HG03280 (cell line): ENCODE measurements around the gene ALG14.
"Not testable (repeated sequence)": the region's sequence is repeated elsewhere in the genome, so short reads cannot be mapped to it uniquely, and the experiment has no call there.

Source experiments
- ATAC-seq: cut with Tn5 transposase; IDR thresholded peaks from one replicate; pipeline ENCODE4 v1.9.1; 2021; ENCODE audit warnings: mild to moderate bottlenecking, moderate library complexity; ENCODE audit not compliant: unreplicated experiment

The ALG14 gene

DNA sequence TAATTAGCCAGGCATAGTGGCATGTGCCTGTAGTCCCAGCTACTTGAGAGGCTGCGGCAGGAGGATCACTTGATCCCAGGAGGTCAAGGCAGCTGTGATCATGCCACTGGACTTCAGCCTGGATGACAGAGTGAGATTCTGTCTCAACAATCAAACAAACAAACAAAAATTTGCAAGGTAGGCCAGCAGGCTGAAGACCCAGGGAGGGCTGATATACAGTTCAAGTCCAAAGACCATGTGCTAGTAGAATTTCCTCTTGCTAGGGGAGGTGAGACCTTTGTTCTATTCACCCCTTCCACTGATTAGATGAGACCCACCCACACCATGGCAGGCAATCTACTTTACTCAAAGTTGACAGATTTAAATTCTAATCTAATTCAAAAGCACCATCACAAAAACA is 114.7 kb downstream of the ALG14 start:
- no peak for ATAC-seq

- no peak for ATAC-seq
These were observed 116.8 kb downstream of the ALG14 start for GRCh38 chr1:94955767-94956632.

DNA sequence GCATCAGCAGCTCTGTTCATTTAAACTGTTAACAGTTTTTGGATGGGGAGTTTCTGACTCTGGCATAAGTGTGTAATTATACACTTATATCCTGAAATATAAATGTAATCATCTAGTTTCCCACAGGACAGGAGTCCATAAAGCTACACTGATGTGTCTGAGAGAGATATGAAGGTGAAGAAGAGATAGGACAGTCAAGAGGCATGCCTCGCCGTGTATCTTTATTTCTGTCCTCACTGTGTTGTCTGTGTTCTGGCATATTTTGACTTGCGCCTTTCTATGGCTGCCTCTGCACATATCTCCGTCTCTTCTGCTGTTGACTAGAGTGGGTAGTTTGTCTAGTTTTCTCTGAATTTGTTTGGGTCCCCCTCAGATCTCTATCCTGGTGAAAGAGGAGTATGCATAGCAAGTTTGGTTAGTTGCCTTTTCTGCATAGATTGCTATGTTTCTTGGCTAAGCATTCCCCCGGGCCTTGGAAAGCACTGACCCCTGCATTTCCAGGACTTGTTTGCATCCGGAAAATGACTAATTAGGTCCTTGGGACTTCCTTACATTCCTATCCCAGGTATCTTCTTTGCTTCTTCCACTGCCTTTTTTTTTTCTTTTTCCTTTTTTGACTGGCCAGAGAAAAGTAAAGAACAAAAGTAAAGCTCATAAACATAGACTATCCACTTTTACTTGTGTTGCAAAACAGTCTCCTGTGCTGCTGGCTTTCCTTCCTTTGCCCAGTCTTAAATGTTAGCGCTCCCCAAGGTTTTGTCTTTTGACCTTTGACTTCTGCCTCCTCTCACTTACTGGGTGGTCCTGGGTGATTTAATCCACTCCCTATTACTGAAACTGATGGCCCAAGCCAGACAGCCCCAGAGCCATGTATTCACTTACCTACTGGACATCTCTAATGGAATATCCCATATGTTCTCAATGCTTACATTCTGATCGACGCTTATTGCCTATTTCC is 118.2 kb downstream of the ALG14 start:
- ATAC-seq = no peak

DNA sequence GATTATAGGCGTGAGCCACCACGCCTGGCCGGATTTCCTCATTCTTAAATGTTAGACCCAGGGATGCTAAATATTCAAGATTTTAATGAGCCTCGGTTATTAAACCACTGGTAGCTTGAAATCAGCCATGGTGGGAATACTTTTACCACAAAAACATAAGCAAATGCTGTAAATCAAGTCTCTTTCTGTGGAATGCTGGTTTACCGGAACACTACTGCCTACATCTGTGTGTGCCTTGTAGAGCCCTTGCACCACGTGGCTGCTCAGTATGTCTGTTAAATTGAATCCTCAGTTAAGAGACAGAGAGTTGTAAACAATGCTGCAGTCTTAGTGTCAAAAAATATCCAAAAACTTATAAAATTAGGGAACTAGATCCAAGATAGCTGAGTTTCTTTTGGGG is 119.0 kb downstream of the ALG14 start:
- ATAC-seq = no peak

- ATAC-seq = no peak
These were observed 119.6 kb downstream of the ALG14 start for GRCh38 chr1:94953107-94953506.

DNA sequence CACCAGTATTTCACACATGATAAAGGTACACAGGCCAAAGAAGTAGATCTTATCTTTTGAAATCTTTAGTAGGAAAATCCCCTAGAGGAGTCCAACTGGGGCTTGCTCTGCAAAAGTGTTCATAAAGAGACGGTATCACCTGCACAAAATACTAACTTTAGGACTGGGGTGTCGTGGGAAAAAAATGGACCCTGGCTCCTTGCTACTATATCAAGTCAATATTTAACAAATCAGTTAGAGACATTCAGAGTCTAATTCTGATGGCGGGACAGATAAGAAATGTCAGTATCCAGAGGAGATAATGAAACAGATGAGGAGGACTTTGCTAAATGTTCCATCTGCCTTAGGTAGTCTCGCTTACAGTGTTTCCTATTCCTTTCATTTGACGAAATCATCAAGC is 120.2 kb downstream of the ALG14 start:
- ATAC-seq = no peak

DNA sequence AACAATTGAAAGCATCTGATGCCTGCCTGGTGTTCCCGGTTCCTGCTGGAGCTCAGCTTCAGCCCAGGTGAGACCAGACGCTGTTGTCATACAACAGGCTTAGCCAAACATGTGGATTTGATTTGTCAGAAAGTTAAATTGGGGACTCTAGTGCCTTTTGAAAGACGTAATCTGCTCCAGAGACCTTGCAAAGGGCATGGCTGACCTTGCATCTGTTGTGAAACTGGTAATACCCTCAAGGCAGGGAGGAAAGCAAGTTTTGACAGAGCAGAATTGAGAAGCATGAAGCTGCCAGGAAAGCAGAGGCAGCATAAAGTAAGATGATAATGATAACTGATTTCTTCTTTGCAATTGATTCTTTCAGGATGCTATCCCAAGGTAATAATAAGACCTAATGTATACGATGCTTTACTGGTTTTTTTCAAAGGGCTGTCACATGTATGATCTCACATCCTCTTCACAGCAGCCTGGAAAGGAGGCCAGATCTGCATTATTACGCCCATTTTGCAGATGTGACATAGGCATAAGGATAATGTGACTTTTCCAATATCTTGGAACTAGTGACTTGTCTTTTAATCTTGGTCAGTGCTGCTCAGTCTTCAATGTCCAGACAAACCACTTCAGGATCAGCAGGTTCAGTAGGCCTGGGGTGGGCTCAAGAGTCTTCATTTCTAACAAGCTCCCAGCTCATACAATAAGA is 121.1 kb downstream of the ALG14 start:
- ATAC-seq = no peak

DNA sequence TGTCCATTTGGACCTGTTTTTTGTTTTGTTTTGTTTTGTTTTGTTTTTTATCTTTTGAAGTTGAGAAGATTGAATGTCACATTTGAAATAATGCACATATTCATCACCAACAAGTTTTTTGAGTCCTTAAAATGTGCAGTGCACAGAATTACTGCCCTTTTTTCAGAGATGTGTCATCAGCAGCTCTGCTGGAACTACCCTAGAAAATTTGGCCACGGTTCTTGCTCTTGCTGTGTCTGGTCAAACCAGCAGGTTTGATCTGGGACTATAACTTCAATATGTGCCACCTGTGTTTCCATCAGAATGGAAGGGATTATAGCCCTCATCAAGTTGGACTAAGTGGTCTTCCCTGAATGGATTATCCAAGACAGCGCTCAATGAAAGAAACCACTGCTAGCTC is 121.7 kb downstream of the ALG14 start:
- ATAC-seq = no peak

DNA sequence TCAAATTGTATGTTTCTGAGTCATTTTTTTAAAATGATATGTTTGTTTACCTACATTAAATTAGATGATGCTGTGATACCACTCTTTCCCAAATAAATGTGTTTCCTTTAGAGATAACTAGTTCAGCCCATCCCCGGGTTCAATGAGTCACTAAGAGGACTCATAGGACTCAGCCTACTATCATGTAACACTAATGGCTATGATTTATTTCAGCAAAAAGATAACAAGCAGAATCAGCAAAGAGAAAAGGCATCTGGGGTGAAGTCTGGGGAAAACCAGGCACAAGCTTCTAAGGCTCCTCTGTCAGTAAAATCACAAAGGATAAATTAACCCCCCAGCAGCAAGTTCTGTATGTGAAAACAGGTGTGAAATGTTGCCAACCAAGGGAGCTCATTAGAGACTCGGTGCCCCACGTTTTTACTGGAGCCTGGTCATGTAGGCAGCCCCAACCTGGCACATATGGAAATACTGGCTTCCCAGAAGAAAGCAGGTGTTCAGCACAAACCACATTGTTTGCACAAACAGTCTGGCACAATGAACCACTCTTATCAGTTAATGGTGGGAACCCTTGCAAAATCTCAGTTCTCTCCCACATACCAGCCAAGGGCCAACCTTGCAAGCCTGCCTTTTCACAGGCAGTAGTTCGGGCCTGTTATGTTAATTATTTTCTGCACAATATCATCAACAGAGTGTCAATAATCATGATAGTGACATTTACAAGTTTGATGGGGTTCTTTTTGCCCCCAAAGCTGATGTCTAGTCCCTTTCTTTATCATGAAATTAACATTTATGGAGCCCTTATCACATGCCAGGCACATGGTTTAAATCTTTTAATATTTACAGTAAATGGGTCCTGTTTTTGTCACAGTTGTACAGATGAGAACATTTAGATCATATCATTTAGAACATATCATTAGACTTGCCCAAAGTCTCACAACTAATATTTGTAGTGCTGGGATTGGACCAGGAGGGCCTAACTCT is 122.8 kb downstream of the ALG14 start:
- ATAC-seq = no peak

- no peak for ATAC-seq
These were observed 125.3 kb downstream of the ALG14 start for GRCh38 chr1:94947437-94947836.

DNA sequence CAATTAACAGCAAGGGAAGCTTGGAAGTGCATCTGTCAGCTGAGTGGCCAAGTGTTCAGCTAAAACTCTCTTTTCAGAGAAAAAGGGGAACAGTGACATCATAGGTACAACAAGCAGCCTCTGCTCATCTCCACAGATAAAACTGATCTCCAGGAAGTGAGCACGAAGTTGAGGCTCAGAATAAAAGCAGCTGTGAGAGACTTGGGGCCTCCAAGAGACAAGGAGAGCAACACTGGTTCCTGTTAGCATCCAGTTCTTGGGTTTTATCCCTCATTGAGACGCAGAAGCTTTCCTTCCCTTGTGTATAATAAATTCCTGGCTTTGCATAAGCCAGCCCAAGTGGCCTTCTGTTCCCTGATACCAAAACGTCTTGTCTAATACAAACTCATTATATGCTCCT is 125.9 kb downstream of the ALG14 start:
- ATAC-seq = no peak

- ATAC-seq = no peak
These were observed 130.3 kb downstream of the ALG14 start for GRCh38 chr1:94942171-94943128.

DNA sequence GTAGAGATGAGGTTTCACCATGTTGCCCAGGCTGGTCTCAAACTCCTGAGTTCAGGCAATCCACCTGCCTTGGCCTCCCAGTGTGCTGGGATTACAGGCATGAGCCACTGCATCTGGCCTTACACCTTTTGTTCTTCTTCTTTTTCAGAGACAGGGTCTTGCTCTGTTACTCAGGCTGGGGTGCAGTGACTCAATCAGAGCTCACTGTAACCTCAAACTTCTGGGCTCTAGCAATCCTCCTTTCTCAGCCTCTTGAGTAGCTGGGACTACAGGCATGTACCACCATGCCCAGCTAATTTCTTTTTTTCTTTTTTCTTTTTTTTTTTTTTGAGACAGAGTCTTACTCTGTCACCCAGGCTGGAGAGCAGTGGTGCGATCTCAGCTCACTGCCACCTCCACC is 131.3 kb downstream of the ALG14 start:
- not testable (repeated sequence) for ATAC-seq

DNA sequence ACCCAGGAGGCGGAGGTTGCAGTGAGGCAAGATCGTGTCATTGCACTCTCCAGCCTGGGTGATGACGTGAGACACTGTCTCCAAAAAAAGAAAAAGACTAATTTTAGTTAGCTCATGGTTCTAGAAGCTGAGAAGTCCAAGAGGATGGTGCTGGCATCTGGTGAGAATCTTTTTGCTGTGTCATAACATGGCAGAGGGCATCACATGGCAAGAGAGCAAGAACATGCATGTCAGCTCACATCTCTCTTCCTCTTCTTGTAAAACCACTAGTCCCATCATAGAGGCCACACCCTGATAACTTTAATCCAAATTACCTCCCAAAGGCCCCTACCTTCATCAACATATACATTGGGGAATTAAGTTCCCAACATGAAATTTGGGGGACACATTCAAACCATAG is 132.0 kb downstream of the ALG14 start:
- ATAC-seq = no peak

DNA sequence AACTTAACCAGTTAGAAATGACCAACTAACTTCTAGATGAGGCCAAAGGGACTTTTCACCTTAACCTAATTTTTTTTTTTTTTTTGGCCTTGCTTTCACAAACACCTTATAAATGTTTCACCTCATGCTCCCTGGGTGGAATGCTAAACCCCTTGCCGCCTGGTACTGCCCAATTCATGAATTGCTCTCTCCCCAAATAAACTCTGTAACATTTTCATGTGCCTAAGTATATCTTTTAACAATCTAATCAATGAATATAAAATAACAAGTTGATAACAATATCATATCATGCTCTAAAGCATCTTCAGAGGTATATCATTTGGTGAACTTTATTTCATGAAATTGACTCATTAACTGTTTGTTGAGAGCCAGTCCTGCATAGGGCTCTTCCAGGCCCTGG is 134.9 kb downstream of the ALG14 start:
- no peak for ATAC-seq

DNA sequence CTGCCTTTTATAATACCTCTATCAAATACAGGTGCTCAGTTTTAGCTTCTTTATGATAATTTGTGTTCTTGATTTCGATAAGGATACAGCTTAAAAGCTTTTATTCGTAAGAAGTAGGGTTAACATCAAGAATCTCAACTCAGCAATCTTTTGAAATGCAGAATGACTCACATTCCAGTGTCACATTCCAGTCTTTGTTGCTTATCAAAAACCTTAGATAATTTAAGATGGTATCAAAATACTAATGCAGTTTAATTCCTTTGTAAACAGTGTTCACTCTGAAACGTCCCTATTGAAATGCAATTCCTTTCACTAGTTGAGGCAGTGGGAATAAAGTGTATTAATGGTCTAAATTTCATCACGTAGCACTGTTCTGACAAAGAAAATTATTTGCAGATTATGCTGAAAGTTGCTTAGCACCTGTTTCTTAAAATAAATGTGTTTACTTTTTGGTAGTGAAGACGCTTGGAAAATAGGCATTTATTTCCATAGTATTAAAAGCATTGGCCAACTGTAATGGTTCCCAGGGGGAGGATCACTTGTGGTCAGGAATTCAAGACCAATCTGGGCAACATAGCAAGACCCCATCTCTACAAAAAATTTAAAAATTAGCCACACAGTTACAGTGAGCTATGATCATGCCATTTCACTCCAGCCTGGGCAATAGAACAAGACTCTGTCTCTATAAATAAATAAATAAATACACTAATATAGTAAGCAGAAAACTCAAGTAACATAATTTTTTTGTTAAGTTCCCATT is 135.7 kb downstream of the ALG14 start:
- ATAC-seq = no peak

DNA sequence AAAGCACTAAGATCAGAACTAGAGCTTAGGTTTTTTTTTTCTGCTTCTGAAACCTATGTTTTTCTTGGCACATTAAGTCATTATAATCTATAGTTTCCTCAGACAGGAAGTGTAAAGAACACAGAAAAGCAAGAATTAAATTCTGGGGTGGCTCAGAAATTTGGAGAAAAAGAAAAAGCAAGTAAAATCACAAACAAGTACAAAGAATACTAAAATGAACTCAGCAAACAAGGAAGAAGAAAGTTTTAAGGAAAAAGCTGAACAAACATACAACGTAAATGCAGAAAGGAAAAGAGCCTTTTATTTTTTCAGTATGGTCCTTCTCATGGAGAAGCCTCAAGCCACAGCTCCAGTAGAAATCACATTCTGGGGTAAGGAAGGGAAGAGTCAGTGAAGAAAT is 137.3 kb downstream of the ALG14 start:
- no peak for ATAC-seq

- ATAC-seq = no peak
These were observed 137.7 kb downstream of the ALG14 start for GRCh38 chr1:94935034-94935433.
